Adrenal gland (tissue), 12 donors: ENCODE data around the gene RBM47. TPM values are rescaled to one million over a fixed set of nuclear protein-coding genes. Genes with fewer than 3 reads are reported as not detected.
A peak's percentile ranks its signal among the peaks of the same experiment; 100 is the strongest.

Experiments
- DNase-seq, 7 donors: peaks; one replicate each; pipeline ENCODE4 v3.0.0-alpha.2; 2019 to 2020
- H3K27ac ChIP-seq, 5 donors: fragments of 200-600 bp; sonication (generic) in 4 of 5; 1 replicate in 3 of 5; 2 replicates in 2 of 5; pipeline versions ENCODE4 v1.5.1 to v1.8.0; 2016 to 2020; ENCODE audit warnings: mild to moderate bottlenecking in 1 of 5
- H3K27me3 ChIP-seq: fragments of 200-600 bp; 2 replicates; pipeline ENCODE4 v1.8.0; 2021
- H3K36me3 ChIP-seq, 2 donors: fragments of 200-600 bp; replicated peaks in 1 of 2; 1 replicate in 1 of 2; 2 replicates in 1 of 2; pipeline versions ENCODE4 v1.5.1 to v1.8.0; 2018 to 2022
- H3K4me1 ChIP-seq, 2 donors: fragments of 200-600 bp; replicated peaks in 1 of 2; 1 replicate in 1 of 2; 2 replicates in 1 of 2; pipeline versions ENCODE4 v1.5.1 to v1.8.0; 2018 to 2021
- H3K4me3 ChIP-seq, 4 donors: fragments of 200-600 bp; sonication (generic) in 3 of 4; one replicate each; pipeline ENCODE4 v1.5.1; 2016 to 2018
- H3K9me3 ChIP-seq, 3 donors: fragments of 200-600 bp; sonication (generic) in 1 of 3; replicated peaks in 1 of 3; 1 replicate in 2 of 3; 2 replicates in 1 of 3; pipeline versions ENCODE4 v1.5.1 to v1.8.0; 2016 to 2021
- CTCF ChIP-seq, 6 experiments: fragments of 450-650 bp in 4 of 6; fragments of 200-600 bp in 2 of 6; sonication (generic) in 1 of 6; IDR thresholded peaks; 1 replicate in 5 of 6; 2 replicates in 1 of 6; pipeline versions ENCODE4 v1.5.1 to v1.8.0; 2016 to 2021; ENCODE audit warnings: antibody characterized with exemption in 6 of 6, mild to moderate bottlenecking in 2 of 6, moderate library complexity in 1 of 6
- POLR2A ChIP-seq, 2 donors: fragments of 450-650 bp; IDR thresholded peaks; one replicate each; pipeline ENCODE4 v1.6.1; 2017; ENCODE audit warnings: antibody characterized with exemption in 2 of 2, mild to moderate bottlenecking in 2 of 2, moderate library complexity in 1 of 2
- WGBS, 4 donors: extraction: QIAGEN DNeasy Blood & Tissue Kit in 2 of 4; methylation state at CpG; one replicate each; pipeline versions ENCODE4 v1.1.5 to v1.1.7; 2013 to 2017; 5-methylcytosine and 5-hydroxymethylcytosine counted together
- intact Hi-C, 2 donors: fragments of 100-400 bp; cut with DNase I; formaldehyde crosslinking; loops; one replicate each; pipeline versions ENCODE4 v1.14.1 to v1.15.0; 2022 to 2023
- polyA plus RNA-seq, 3 donors: library from polyadenylated mRNA; stranded (reverse); fragments of 200-250 nt in 2 of 3; fragments of 350-450 nt in 1 of 3; fragmentation: Illumina TruSeq in 1 of 3; extraction: RNeasy Lipid Tissue Mini Kit (QIAGEN cat#74804) in 1 of 3; gene quantifications; one replicate each; pipeline ENCODE4 v1.2.3, GENCODE V29; 2013 to 2014
- total RNA-seq, 9 donors: library from RNA; depleted of rRNA in 4 of 9; stranded (reverse); fragments of >200 nt in 4 of 9; fragments of 120-200 nt in 1 of 9; fragmentation: NEBNext Ultra II Directional in 1 of 9; extraction: Animal tissue kit (Norgen Biotek cat#: 25700) in 1 of 9; gene quantifications; one replicate each; pipeline versions ENCODE4 v1.1.0 to v1.2.4, GENCODE V29; 2013 to 2023
- donor health status: healthy with polysubstance abuse.
- donor health status: Bipolar disorder and iron deficiency.
- donor health status: DM: yes; HTN: yes; CAD: no.
- donor health status: DM: no; HTN: no; CAD: no.
- donor health status: DM: no; HTN: no; CAD: no.
- donor health status: DM: yes; HTN: yes; CAD: no.

Gene RBM47
- total and polyA plus RNA-seq, 12 donors: 25.7 to 370 (median 155) TPM

DNA sequence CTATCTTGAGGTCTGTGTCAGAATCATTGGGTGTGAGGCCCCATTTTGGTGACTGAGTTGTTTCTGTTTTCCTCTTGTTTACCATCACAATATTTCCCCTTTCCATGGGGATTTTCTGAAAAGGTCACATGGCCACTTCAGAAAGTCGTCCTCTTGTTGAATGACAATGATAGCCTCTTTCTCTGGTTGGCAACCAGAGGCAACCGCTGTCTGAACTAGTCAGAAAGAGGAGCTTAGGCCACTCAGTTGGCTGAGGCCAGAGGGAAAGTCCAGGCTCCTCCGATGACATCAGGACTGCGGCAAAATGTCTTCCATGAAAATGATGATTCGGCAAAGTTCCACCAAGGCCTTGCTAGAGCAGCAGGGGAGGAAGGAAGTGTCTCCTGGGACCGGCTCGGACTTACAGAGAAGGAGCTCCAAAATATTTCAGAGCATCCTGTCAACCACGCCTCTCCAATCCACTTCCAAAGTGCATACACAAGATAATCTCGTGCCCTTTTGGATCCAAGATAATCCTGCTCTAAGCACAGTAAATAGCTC lies 19.1 kb upstream of the RBM47 start:
- no peaks in the 10 kb centered on the region for H3K36me3 ChIP-seq
- TF ChIP-seq POLR2A (IDR thresholded peaks at IDR 0.05) (no peak), CTCF (IDR thresholded peaks at IDR 0.05) (no peak)
- WGBS, 4 donors: 66 to 90% (median 75%) methylated on average over 7 to 9 of the region's 9 CpGs
- peak in 4 of 7 donors; percentile 25 to 55 (median 42) for DNase-seq
- no peak overlapping the region for H3K27ac ChIP-seq
- no peak overlapping the region for H3K4me3 ChIP-seq
- H3K27me3 ChIP-seq: no peaks in the 10 kb centered on the region
- intact Hi-C loops: loop anchor here (10.0 kb wide), 2 partner anchors 46 to 56 kb away; no protein-coding TSS in a partner anchor
- peaks cover 0 to 5% of the 10 kb centered on the region in 2 donors for H3K4me1 ChIP-seq
- H3K9me3 ChIP-seq: no peaks in the 10 kb centered on the region

GRCh38 chr4:40648131-40648530 lies 18.5 kb upstream of the RBM47 start:
- intact Hi-C loops: loop anchor here (10.0 kb wide), 2 partner anchors 47 to 57 kb away; no protein-coding TSS in a partner anchor
- Histone ChIP-seq H3K36me3 (no peaks in the 10 kb centered on the region), H3K4me1 (peaks cover 0 to 5% of the 10 kb centered on the region in 2 donors), H3K27ac (no peak overlapping the region), H3K9me3 (no peaks in the 10 kb centered on the region), H3K27me3 (no peaks in the 10 kb centered on the region), H3K4me3 (no peak overlapping the region)
- TF ChIP-seq CTCF (IDR thresholded peaks at IDR 0.05) (no peak), POLR2A (IDR thresholded peaks at IDR 0.05) (no peak)
- DNase-seq: no peak

GRCh38 chr4:40645586-40645985 lies 15.9 kb upstream of the RBM47 start:
- Histone ChIP-seq H3K36me3 (no peaks in the 10 kb centered on the region), H3K27ac (no peak overlapping the region), H3K4me1 (peaks cover 0 to 5% of the 10 kb centered on the region in 2 donors), H3K4me3 (no peak overlapping the region), H3K27me3 (no peaks in the 10 kb centered on the region), H3K9me3 (no peaks in the 10 kb centered on the region)
- no peak for DNase-seq
- TF ChIP-seq POLR2A (IDR thresholded peaks at IDR 0.05): no peak
- TF ChIP-seq CTCF (IDR thresholded peaks at IDR 0.05): no peak
- intact Hi-C loops: loop anchor here (10.0 kb wide), 2 partner anchors 49 to 59 kb away; no protein-coding TSS in a partner anchor

- no peak for DNase-seq
- Histone ChIP-seq H3K4me1 (peaks cover 9 to 12% of the 10 kb centered on the region in 2 donors), H3K27me3 (no peaks in the 10 kb centered on the region), H3K4me3 (no peak overlapping the region), H3K27ac (no peak overlapping the region), H3K9me3 (no peaks in the 10 kb centered on the region), H3K36me3 (no peaks in the 10 kb centered on the region)
- intact Hi-C loops: no loop called here
- TF ChIP-seq POLR2A (IDR thresholded peaks at IDR 0.05): no peak
- no peak for TF ChIP-seq CTCF (IDR thresholded peaks at IDR 0.05)
- 81 to 85% (median 84%) methylated on average over 5 of the region's 5 CpGs for WGBS, 4 donors
These were observed 2.4 kb upstream of the RBM47 start for GRCh38 chr4:40632080-40632479.
